Epithelial cell of esophagus (primary cell): ENCODE measurements around the gene HMGXB3.

ENCODE experiments used
- DNase-seq: peaks from one replicate; pipeline ENCODE4 v3.0.0; 2010; ENCODE audit warnings: low read depth
- H3K4me3 ChIP-seq: 2 replicates; pipeline ENCODE4 v1.5.1; 2011; ENCODE audit warnings: mild to moderate bottlenecking, low read length, control low read depth
- TF ChIP-seq, protein P1 (sequence below): IDR thresholded peaks from 2 replicates; pipeline ENCODE4 v1.5.1; 2011; ENCODE audit warnings: low read depth, mild to moderate bottlenecking, low read length, control low read depth, inconsistent platforms; ENCODE audit not compliant: insufficient read depth; ENCODE audit errors: missing control alignments

HMGXB3 gene

DNA sequence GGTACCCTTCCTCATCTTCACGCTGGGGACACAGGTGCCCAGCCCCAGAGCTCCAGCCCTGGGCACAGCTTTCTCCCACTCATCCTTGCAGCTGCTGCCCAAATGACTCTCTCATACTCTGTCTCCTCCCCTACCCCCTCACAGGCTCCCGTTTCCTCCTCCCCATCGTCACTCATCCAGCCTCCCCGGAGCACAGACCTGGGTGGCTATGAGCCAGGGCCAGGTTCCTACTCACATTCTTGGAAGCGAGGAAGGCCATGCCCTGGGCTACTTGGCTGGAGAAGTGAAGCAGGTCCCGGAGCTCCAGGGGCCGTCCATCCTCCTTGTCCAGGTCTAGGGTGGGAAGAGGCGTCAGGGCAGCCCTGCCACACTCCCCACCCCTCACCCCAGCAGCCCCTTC is 56.5 kb downstream of the HMGXB3 start:
- TF ChIP-seq, protein P1, sequence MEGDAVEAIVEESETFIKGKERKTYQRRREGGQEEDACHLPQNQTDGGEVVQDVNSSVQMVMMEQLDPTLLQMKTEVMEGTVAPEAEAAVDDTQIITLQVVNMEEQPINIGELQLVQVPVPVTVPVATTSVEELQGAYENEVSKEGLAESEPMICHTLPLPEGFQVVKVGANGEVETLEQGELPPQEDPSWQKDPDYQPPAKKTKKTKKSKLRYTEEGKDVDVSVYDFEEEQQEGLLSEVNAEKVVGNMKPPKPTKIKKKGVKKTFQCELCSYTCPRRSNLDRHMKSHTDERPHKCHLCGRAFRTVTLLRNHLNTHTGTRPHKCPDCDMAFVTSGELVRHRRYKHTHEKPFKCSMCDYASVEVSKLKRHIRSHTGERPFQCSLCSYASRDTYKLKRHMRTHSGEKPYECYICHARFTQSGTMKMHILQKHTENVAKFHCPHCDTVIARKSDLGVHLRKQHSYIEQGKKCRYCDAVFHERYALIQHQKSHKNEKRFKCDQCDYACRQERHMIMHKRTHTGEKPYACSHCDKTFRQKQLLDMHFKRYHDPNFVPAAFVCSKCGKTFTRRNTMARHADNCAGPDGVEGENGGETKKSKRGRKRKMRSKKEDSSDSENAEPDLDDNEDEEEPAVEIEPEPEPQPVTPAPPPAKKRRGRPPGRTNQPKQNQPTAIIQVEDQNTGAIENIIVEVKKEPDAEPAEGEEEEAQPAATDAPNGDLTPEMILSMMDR = no peak
- H3K4me3 ChIP-seq = no peak overlapping the region
- peak; percentile 21 for DNase-seq

- no peak overlapping the region for H3K4me3 ChIP-seq
- TF ChIP-seq, protein P1 = no peak
- DNase-seq = no peak
Measured at GRCh38 chr5:150057511-150057910, 57.0 kb downstream of the HMGXB3 start.

DNA sequence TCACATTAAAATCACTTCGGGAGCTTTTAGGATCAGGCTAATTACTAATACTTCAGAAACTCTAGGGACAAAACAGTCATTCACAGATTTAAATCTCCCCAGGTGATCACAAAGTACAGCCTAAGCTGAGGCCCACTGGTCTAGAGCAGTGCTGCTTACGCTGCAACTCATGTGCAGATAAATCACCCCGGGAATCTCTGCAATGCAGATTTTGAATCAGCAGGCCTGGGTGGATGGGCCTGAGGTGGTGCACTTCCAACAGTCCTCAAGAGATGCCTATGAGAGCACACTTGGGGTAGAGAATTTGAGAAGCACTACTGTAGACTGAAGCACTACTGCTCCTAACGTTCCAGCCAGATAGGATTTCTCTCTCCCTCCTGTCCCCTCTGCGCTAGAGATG is 57.5 kb downstream of the HMGXB3 start:
- no peak overlapping the region for H3K4me3 ChIP-seq
- DNase-seq = no peak
- TF ChIP-seq, protein P1 = no peak

GRCh38 chr5:150058480-150059126 is 58.1 kb downstream of the HMGXB3 start:
- DNase-seq = peak; percentile 69
- TF ChIP-seq, protein P1 = no peak
- no peak overlapping the region for H3K4me3 ChIP-seq

DNA sequence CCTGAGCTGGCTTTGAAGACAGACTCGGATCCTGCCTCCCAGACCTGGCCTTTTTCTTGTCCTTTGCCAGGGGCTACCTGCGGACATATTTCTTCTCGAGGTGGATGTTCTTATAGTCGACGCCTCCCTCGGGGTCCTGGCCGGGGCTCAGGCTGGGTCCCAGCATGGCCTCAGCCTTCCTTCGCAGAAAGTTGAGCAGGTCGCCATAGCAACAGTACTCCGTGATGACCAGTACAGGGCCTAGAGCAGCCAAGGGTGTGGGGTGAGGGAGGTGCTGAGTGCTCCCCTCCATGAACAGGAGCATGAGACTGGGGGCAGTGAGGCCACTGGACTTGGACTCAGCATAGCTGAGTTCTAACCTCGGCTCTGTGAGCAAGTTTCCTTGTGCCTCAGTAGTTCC is 59.1 kb downstream of the HMGXB3 start:
- no peak overlapping the region for H3K4me3 ChIP-seq
- DNase-seq = no peak
- TF ChIP-seq, protein P1 = no peak

DNA sequence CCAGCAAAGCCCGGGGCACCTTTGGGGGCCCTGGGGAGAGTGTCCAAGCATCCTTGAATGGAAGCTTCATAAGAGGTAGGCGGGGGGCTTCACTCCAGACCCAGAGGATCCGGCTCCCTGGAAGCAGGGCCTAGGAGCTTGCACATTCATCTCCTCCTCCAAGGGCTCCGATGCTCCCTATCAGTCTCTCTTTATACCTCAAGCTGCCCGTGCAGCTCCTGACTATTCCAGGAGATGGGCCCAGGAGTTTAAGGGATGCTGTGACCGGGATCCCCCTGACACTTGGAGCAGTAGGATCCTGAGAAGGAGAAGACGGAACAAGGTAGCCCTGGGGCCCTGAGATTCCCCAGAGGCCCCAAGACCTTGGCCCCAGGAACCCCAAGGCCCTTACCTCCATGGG is 59.9 kb downstream of the HMGXB3 start:
- no peak for DNase-seq
- TF ChIP-seq, protein P1 = no peak
- no peak overlapping the region for H3K4me3 ChIP-seq

- DNase-seq = no peak
- TF ChIP-seq, protein P1 = no peak
- H3K4me3 ChIP-seq = no peak overlapping the region
Measured at GRCh38 chr5:150061538-150061995, 61.0 kb downstream of the HMGXB3 start.
